ENCODE results near the gene KLLN. TPM values are rescaled to one million over a fixed set of nuclear protein-coding genes. Genes with fewer than 3 reads are reported as not detected.
A peak's percentile ranks its signal among the peaks of the same experiment; 100 is the strongest.
"Not testable (repeated sequence)": the region's sequence is repeated elsewhere in the genome, so short reads cannot be mapped to it uniquely, and the experiment has no call there.

Gene KLLN
- polyA plus RNA-seq, 3 donors from 2014 or later, result 0.06 to 0.17 TPM; not detected in 1

DNA sequence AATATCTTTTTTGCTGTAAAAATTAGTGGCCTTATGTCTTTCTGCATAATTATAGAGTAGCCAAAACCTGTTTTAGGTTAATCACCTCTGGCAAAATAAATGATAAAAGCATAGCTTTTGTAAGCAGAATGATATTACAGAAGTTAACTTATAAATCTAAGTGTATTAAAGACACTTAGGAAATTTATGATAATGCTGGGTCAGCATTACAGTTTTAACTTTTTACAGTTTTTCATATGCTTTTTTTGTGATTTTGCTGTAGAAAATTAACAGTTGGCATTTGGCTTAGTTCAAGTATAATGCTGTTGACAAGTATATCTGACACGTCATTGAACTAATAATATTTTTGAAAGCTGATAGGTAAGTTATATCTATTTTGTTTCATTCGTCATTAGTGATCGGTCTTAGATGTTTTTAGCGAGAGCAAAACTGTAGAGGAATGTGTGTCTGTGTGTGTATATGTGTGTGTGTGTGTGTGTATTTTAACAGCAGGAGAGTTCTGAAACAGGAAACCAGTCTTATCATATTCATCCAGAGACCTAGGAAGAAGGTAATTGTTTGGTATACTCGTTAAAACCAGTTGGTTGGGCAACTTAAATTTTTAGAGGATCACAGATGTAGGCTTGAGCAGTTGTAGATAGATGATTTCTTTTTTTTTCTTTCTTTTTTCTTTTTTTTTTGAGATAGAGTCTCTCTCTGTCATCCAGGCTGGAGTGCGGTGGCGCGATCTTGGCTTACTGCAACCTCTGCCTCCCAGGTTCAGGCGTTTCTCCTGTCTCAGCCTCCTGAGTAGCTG is 15.5 kb upstream of the KLLN start:
- Mint-ChIP-seq H3K9me3 (no peaks in the 10 kb centered on the region), H3K36me3 (peaks cover 0 to 26% (median 16%) of the 10 kb centered on the region in 3 donors), H3K4me3 (peak overlapping the region in 2 of 5 donors; percentile 2 to 3), H3K4me1 (peaks cover 46 to 92% of the 10 kb centered on the region in 2 donors), H3K27me3 (ENCODE audit: low read depth in 3 of 3) (peaks cover 0 to 2% (median 0%) of the 10 kb centered on the region in 3 donors), H3K27ac (peak overlapping the region in 5 of 6 donors; percentile 1 to 20 (median 3))
- DNase-seq, result no peak

DNA sequence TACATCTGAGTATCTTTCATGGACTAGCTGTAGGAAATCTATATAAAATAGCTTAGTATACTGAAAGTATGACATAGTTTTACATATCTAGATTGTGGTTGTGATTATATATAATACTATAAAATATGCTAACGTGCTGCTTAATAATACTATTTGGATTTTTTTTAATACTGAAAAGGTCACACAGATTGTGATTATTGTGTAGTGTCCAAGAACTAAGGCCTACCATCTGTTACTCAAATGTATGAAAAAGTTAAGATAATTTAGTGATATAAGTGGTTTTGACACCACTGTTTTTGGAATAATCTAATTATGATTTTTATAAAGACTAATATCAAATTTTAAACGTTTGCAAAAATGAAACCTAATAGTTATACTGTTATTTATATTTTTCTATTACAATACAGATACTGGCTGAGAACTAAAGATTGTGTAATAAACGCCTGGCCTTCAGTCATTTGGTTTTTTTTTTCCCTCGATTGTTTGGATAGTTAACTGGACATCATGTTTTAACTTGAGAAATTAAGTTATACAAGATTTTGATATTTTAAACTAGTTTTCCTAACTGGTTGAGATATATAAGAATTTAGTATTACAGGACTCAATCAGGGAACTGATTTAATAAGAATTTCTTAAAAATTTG is 12.7 kb upstream of the KLLN start:
- H3K4me1 Mint-ChIP-seq, result peaks cover 47 to 96% of the 10 kb centered on the region in 2 donors

DNA sequence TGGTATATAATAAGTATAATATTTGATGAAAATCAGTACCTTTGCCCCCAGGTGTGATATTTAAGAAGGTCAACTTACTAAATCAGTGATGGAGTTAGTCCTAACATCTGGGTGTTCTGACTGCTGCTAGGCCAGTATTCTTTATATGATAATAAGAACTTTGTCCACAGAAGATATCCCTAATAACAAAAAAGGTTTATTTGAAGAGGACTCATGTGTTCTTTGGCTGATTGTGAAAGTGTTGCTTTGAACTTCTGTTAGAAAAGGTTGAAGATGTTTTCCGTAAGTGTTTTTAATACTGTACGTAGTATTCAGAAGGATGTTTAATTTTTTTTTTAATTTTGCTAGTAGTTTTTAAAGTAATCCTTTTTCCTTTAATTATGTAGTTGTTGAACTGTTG is 10.3 kb upstream of the KLLN start:
- no peak for DNase-seq
- H3K27me3 Mint-ChIP-seq (ENCODE audit: low read depth in 3 of 3), result no peaks in the 10 kb centered on the region
- H3K36me3 Mint-ChIP-seq, result peaks cover 0 to under 1% (median 0%) of the 10 kb centered on the region in 3 donors
- H3K4me1 Mint-ChIP-seq, result peaks cover 56 to 96% of the 10 kb centered on the region in 2 donors
- no peak overlapping the region for H3K27ac Mint-ChIP-seq
- peak overlapping the region in 2 of 5 donors; percentile 24 to 27 for H3K4me3 Mint-ChIP-seq
- H3K9me3 Mint-ChIP-seq, result no peaks in the 10 kb centered on the region

More for the DNA sequence above, 12.7 kb upstream of the KLLN start:
- Mint-ChIP-seq H3K9me3 (no peaks in the 10 kb centered on the region), H3K27ac (no peak overlapping the region), H3K36me3 (peaks cover 0 to 15% (median 0%) of the 10 kb centered on the region in 3 donors), H3K4me3 (no peak overlapping the region), H3K27me3 (ENCODE audit: low read depth in 3 of 3) (no peaks in the 10 kb centered on the region)
- DNase-seq, result no peak

DNA sequence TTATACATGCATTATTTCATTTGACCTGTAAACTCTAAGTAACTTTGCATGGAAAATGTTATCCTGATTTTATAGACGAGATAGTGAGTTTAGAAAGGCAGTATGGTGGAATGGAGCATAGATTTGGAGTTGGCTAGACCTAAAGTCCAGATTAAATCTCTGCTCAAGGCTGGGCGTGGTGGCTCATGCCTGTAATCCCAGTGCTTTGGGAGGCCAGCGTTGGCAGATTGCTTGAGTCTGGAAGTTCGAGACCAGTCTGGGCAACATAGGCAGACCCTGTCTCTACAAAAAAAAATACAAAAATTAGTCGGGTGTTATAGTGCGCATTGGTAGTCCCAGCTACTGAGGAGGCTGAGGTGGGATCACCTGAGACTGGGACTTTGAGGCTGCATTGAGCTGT is 9.5 kb upstream of the KLLN start:
- H3K27ac Mint-ChIP-seq, result no peak overlapping the region
- H3K4me1 Mint-ChIP-seq, result peaks cover 59 to 100% of the 10 kb centered on the region in 2 donors
- no peak overlapping the region for H3K4me3 Mint-ChIP-seq
- H3K9me3 Mint-ChIP-seq, result no peaks in the 10 kb centered on the region
- H3K36me3 Mint-ChIP-seq, result no peaks in the 10 kb centered on the region
- H3K27me3 Mint-ChIP-seq (ENCODE audit: low read depth in 3 of 3), result no peaks in the 10 kb centered on the region
- DNase-seq, result no peak

DNA sequence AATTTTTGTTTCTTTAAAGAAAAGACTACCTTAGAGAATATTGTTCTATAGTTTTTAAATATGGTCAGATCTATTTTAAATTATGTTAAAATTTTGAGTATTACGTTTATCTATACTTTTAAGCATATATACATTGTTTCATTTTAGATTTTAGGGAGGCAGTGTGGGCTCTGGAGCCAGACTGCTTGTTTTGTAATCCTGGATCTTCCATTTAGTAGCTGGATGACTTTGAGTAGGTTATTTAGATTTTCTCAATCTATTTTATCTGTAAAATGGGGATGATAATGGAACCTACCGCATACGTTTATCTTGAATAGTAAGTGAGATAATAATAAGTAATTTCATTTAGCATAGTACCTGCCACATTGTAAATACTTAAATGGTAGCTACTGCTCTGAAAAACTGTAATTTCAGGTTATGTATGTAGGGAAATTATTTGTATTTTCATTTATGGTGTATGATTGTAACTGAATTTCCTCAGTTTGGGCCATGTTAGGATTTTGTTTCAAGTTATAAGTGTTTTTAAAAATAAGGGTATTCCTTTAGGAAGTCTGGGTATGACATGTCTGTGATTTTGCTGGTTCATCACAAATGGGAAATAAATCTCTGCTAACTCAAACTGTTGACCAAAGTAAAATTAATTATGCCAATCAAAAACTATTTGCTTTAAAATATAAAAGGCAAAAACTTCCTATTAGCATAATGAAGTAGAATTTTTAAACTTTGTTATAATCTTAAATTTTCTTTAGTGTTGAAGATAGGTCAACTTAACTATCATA is 6.6 kb upstream of the KLLN start:
- DNase-seq, result no peak
- Mint-ChIP-seq H3K27me3 (ENCODE audit: low read depth in 3 of 3) (no peaks in the 10 kb centered on the region), H3K4me1 (peaks cover 77 to 100% of the 10 kb centered on the region in 2 donors), H3K9me3 (no peaks in the 10 kb centered on the region), H3K27ac (peak overlapping the region in 2 of 6 donors; percentile 7 to 58), H3K4me3 (peak overlapping the region in 3 of 5 donors; percentile 4 to 11 (median 8)), H3K36me3 (no peaks in the 10 kb centered on the region)

DNA sequence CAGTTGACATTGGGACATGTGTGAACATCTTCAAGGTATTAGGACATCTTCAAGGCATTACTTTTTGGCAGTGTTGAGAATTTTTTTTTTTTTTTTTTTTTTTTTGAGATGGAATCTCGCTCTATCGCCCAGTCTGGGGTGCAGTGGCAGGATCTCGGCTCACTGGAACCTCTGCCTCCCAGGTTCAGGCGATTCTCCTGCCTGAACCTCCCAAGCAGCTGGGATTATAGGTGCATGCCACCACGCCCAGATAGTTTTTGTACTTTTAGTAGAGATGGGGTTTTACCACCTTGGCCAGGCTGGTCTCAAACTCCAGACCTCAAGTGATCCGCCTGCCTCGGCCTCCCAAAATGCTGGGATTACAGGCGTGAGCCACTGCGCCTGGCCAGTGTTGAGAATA is 5.8 kb upstream of the KLLN start:
- not testable (repeated sequence) for DNase-seq; H3K36me3 Mint-ChIP-seq; H3K27me3 Mint-ChIP-seq (ENCODE audit: low read depth in 3 of 3); H3K9me3 Mint-ChIP-seq
- Mint-ChIP-seq H3K4me3 (peak overlapping the region; percentile 68 to 89 (median 71)), H3K4me1 (peaks cover 78 to 98% of the 10 kb centered on the region in 2 donors), H3K27ac (peak overlapping the region in 1 of 6 donors; percentile 64)

DNA sequence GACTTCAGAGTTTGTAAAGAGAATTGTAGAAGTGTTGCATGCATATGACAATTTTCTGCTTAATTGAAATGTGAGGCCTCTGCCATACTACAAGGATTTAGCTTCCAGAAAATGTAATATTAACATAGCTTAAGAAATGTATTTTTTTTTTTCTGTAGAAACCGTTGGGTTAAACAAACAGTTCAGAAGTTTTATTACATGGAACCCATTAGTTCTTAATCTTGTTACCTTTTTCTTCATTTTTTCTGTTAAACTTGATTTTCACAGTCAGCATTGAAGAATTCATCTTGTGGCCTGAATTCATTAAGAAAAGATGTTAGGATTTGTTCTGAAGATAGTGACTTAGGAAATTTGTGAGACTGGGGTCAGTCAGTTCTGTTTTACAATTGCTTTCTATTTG is 4.9 kb upstream of the KLLN start:
- Mint-ChIP-seq H3K4me1 (peaks cover 70 to 89% of the 10 kb centered on the region in 2 donors), H3K27ac (peak overlapping the region in 5 of 6 donors; percentile 34 to 80 (median 65)), H3K4me3 (peak overlapping the region; percentile 68 to 89 (median 71)), H3K36me3 (no peaks in the 10 kb centered on the region), H3K27me3 (ENCODE audit: low read depth in 3 of 3) (peaks cover 6 to 11% (median 9%) of the 10 kb centered on the region in 3 donors), H3K9me3 (no peaks in the 10 kb centered on the region)
- no peak for DNase-seq

DNA sequence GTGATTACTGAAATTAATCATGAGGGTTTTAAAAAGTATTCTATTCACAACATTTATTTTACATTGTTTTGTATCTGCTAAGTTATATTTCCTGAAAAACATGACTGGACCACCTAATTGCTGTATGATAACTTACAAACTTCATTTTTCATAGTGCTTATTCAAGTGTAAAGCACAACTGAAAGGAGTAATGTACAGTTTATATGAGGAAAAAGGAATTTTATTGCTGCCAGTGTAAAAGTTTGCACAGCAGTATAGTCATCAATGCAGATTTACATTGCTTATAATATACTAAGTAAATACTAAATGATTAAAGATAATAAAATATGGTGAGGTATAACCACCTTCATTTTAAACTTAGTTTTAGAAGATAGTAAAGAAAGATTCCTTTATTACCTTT is 4.1 kb upstream of the KLLN start:
- Mint-ChIP-seq H3K36me3 (peaks cover 0 to 4% (median 0%) of the 10 kb centered on the region in 3 donors), H3K27me3 (ENCODE audit: low read depth in 3 of 3) (peaks cover 11 to 19% (median 17%) of the 10 kb centered on the region in 3 donors), H3K9me3 (no peaks in the 10 kb centered on the region)

DNA sequence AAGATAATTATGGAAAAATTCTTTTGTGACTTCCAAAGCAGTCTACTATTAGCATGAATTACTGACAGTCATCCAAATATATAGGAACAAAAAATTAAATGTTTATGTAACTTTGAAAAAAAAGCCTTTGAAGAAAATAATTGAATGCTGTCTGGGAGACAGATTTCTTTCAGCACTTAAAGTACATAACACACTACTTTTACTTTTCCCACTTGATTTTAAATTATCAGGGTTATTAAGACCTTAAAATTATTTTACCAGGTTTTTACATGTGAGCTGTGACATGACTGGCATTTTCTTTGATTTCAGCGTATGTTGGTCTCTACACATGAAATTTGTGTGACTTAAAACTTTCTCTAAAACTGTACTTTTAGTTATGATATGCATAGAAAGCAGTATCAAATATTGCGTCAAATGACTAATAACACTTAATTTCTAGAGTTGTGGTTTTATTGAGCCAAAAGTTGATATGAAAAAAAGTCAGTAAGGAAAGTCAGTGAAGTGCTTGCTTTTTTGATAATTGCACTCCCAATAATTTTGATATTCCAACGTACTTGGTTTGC is 3.2 kb upstream of the KLLN start:
- peaks cover 69 to 77% of the 10 kb centered on the region in 2 donors for H3K4me1 Mint-ChIP-seq
- H3K27ac Mint-ChIP-seq, result peak overlapping the region in 5 of 6 donors; percentile 2 to 94 (median 74)
- peaks cover 0 to 4% (median 0%) of the 10 kb centered on the region in 3 donors for H3K36me3 Mint-ChIP-seq
- no peaks in the 10 kb centered on the region for H3K9me3 Mint-ChIP-seq
- peaks cover 18 to 29% (median 26%) of the 10 kb centered on the region in 3 donors for H3K27me3 Mint-ChIP-seq (ENCODE audit: low read depth in 3 of 3)
- H3K4me3 Mint-ChIP-seq, result peak overlapping the region; percentile 95 to 100 (median 97)
- no peak for DNase-seq

More for the DNA sequence above, 4.1 kb upstream of the KLLN start:
- Mint-ChIP-seq H3K4me1 (peaks cover 65 to 81% of the 10 kb centered on the region in 2 donors), H3K4me3 (peak overlapping the region; percentile 95 to 100 (median 97)), H3K27ac (peak overlapping the region in 2 of 6 donors; percentile 60 to 94)
- no peak for DNase-seq

DNA sequence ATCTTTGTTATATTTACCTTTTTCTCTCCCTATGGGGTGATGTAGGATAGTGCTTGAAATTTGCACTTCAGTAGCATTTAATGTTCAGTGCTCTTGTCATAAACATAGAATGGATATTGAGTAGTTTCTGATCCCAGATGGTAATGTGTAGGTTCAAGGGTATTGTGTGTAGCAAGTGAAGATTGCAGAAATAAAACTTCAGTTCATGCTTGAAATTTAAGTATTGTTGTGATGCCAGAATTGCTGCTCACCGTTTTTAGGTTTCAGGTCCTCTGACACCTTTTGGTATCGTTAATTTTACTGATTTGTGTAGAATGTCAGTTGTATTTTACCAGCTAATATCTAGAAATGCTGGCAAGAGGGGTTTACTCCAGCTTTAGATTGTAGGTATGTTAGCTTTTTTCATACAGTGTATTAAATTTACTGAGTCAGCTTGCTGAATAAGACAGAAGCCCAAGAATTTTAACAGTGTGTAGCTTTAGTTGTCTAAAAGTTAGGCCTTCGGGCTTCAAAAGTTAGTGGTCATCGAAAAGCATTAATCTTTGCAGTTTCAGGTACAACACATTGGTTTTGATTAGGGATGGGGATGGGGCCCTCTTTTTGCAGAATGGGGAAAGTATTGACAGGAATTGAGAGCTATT is 2.0 kb upstream of the KLLN start:
- no peak for DNase-seq
- peaks cover 18 to 32% (median 29%) of the 10 kb centered on the region in 3 donors for H3K27me3 Mint-ChIP-seq (ENCODE audit: low read depth in 3 of 3)
- H3K4me1 Mint-ChIP-seq, result peaks cover 69 to 77% of the 10 kb centered on the region in 2 donors
- peak overlapping the region; percentile 95 to 100 (median 97) for H3K4me3 Mint-ChIP-seq
- H3K36me3 Mint-ChIP-seq, result peaks cover 0 to 4% (median 0%) of the 10 kb centered on the region in 3 donors
- H3K9me3 Mint-ChIP-seq, result no peaks in the 10 kb centered on the region
- H3K27ac Mint-ChIP-seq, result peak overlapping the region; percentile 93 to 97 (median 94)

DNA sequence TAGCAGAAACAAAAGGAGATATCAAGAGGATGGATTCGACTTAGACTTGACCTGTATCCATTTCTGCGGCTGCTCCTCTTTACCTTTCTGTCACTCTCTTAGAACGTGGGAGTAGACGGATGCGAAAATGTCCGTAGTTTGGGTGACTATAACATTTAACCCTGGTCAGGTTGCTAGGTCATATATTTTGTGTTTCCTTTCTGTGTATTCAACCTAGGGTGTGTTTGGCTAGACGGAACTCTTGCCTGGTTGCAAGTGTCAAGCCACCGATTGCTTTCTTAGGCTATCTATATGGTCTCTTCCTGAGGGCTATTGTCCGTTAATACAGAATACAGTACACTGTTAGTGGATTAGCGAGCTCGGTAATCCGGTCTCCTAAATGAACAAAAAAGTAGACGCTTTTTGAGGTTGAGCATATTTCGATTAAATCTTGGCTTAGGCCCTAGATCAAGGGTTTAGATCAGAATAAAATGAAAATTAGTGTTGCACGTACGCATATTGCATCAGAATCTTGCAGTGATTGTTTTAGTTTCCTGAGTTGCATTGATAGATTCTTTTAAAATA is 1.2 kb upstream of the KLLN start:
- Mint-ChIP-seq H3K36me3 (peaks cover 0 to 4% (median 0%) of the 10 kb centered on the region in 3 donors), H3K27ac (peak overlapping the region; percentile 93 to 97 (median 94)), H3K4me1 (peaks cover 66 to 74% of the 10 kb centered on the region in 2 donors), H3K9me3 (no peaks in the 10 kb centered on the region), H3K27me3 (ENCODE audit: low read depth in 3 of 3) (peaks cover 18 to 34% (median 29%) of the 10 kb centered on the region in 3 donors), H3K4me3 (peak overlapping the region; percentile 95 to 100 (median 97))
- peak; percentile 18 to 37 (median 37) for DNase-seq

DNA sequence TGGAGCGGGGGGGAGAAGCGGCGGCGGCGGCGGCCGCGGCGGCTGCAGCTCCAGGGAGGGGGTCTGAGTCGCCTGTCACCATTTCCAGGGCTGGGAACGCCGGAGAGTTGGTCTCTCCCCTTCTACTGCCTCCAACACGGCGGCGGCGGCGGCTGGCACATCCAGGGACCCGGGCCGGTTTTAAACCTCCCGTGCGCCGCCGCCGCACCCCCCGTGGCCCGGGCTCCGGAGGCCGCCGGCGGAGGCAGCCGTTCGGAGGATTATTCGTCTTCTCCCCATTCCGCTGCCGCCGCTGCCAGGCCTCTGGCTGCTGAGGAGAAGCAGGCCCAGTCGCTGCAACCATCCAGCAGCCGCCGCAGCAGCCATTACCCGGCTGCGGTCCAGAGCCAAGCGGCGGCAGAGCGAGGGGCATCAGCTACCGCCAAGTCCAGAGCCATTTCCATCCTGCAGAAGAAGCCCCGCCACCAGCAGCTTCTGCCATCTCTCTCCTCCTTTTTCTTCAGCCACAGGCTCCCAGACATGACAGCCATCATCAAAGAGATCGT is 690 bp upstream of the KLLN start:
- not testable (repeated sequence) for H3K9me3 Mint-ChIP-seq, H3K36me3 Mint-ChIP-seq
- Mint-ChIP-seq H3K27ac (peak overlapping the region; percentile 93 to 97 (median 94)), H3K4me1 (peaks cover 62 to 68% of the 10 kb centered on the region in 2 donors), H3K27me3 (ENCODE audit: low read depth in 3 of 3) (peaks cover 18 to 34% (median 29%) of the 10 kb centered on the region in 3 donors), H3K4me3 (peak overlapping the region; percentile 95 to 100 (median 97))
- peak; percentile 35 to 48 (median 47) for DNase-seq
